ENCODE measurements around the gene FMC1.

Gene FMC1

GRCh38 chr7:139374246-139374645 lies 33.1 kb downstream of the FMC1 start:
- DNase-seq (ENCODE audit: low read depth in 2 of 2), result no peak

GRCh38 chr7:139382439-139382838 lies 41.3 kb downstream of the FMC1 start:
- DNase-seq (ENCODE audit: low read depth in 2 of 2), result no peak

- no peak for DNase-seq (ENCODE audit: low read depth in 2 of 2)
Observed at GRCh38 chr7:139384611-139385010, 43.5 kb downstream of the FMC1 start.

- DNase-seq (ENCODE audit: low read depth in 2 of 2), result no peak
Observed at GRCh38 chr7:139387594-139387993, 46.5 kb downstream of the FMC1 start.

GRCh38 chr7:139389091-139389490 lies 48.0 kb downstream of the FMC1 start:
- no peak for DNase-seq (ENCODE audit: low read depth in 2 of 2)

GRCh38 chr7:139389774-139390173 lies 48.6 kb downstream of the FMC1 start:
- no peak for DNase-seq (ENCODE audit: low read depth in 2 of 2)

- DNase-seq (ENCODE audit: low read depth in 2 of 2), result no peak
Observed at GRCh38 chr7:139393621-139394211, 52.6 kb downstream of the FMC1 start.

GRCh38 chr7:139394540-139394939 lies 53.4 kb downstream of the FMC1 start:
- DNase-seq (ENCODE audit: low read depth in 2 of 2), result no peak

All from stimulated activated CD4-positive, alpha-beta T cell treated with anti-CD3 and anti-CD28 coated beads, Interleukin-1b, Interleukin-23, amount 100 ng/mL, for 1 hour (primary cell).